ENCODE data around the gene HIF1A. TPM values are rescaled to one million over a fixed set of nuclear protein-coding genes. Genes with fewer than 3 reads are reported as not detected.

HIF1A gene
- total and polyA plus RNA-seq, 2 experiments from 2014 or later: 113 to 242 TPM

DNA sequence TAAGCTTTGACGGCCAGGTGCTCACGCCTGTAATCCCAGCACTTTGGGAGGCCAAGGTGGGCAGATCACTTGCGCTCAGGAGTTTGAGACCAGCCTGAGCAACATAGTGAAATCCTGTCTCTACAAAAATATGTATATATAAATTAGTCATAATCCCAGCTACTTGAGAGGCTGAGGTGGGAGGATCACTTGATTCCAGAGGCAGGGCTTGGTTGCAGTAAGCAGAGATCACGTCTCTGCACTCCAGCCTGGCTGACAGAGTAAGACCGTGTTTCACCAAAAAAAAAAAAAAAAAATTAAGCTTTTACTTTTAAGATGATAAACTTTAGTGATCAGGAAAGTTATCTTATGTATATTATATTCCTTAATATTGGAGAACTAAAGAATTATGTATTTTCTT, 48.9 kb downstream of the HIF1A start:
- H3K9me3 Mint-ChIP-seq: no peaks in the 10 kb centered on the region
- no peak overlapping the region for H3K27ac Mint-ChIP-seq
- Histone ChIP-seq H3K27ac (ENCODE audit: low read depth) (no peak overlapping the region), H2AFZ (no peak overlapping the region), H4K20me1 (replicated peaks; ENCODE audit: insufficient read depth) (peaks cover 3% of the 10 kb centered on the region; the same call in 1 of the 2 replicates), H3K27me3 (ENCODE audit: insufficient read depth) (no peaks in the 10 kb centered on the region), H3F3A (replicated peaks; ENCODE audit: low read depth) (peaks cover 7% of the 10 kb centered on the region; the same call in 1 of the 2 replicates), H3K4me2 (no peak overlapping the region), H3K36me3 (ENCODE audit: insufficient read depth) (peaks cover 72% of the 10 kb centered on the region), H3K79me2 (replicated peaks; ENCODE audit: insufficient read depth) (peaks cover 10% of the 10 kb centered on the region; the same call in 1 of the 2 replicates), H3K4me1 (ENCODE audit: insufficient read depth) (peaks cover 1% of the 10 kb centered on the region; the same call in 1 of the 2 replicates), H3K4me3 (no peak overlapping the region), H3K9me2 (ENCODE audit: insufficient read depth) (no peaks in the 10 kb centered on the region)
- H3K4me1 Mint-ChIP-seq: peaks cover 6% of the 10 kb centered on the region; the same call in 2 of the 3 replicates
- DNase-seq (ENCODE audit: low spot score): no peak
- no peak for ATAC-seq
- H3K36me3 Mint-ChIP-seq (ENCODE audit: low read depth): peaks cover 83% of the 10 kb centered on the region
- H3K27me3 Mint-ChIP-seq (ENCODE audit: insufficient read depth, low read depth, poor library complexity): peaks cover 5% of the 10 kb centered on the region
- TF ChIP-seq ZNF331 (CRISPR knock-in tag; IDR thresholded peaks at IDR 0.05; ENCODE audit: low read depth): no peak
- TF ChIP-seq POLR2AphosphoS5 (IDR thresholded peaks at IDR 0.05; ENCODE audit: low read depth): no peak
- TF ChIP-seq JUNB (IDR thresholded peaks at IDR 0.05; ENCODE audit: unreplicated experiment): no peak
- no peak for TF ChIP-seq NANOG (IDR thresholded peaks at IDR 0.05; ENCODE audit: borderline replicate concordance)
- TF ChIP-seq, protein P1, sequence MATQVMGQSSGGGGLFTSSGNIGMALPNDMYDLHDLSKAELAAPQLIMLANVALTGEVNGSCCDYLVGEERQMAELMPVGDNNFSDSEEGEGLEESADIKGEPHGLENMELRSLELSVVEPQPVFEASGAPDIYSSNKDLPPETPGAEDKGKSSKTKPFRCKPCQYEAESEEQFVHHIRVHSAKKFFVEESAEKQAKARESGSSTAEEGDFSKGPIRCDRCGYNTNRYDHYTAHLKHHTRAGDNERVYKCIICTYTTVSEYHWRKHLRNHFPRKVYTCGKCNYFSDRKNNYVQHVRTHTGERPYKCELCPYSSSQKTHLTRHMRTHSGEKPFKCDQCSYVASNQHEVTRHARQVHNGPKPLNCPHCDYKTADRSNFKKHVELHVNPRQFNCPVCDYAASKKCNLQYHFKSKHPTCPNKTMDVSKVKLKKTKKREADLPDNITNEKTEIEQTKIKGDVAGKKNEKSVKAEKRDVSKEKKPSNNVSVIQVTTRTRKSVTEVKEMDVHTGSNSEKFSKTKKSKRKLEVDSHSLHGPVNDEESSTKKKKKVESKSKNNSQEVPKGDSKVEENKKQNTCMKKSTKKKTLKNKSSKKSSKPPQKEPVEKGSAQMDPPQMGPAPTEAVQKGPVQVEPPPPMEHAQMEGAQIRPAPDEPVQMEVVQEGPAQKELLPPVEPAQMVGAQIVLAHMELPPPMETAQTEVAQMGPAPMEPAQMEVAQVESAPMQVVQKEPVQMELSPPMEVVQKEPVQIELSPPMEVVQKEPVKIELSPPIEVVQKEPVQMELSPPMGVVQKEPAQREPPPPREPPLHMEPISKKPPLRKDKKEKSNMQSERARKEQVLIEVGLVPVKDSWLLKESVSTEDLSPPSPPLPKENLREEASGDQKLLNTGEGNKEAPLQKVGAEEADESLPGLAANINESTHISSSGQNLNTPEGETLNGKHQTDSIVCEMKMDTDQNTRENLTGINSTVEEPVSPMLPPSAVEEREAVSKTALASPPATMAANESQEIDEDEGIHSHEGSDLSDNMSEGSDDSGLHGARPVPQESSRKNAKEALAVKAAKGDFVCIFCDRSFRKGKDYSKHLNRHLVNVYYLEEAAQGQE (IDR thresholded peaks at IDR 0.05; ENCODE audit: unreplicated experiment): no peak
- TF ChIP-seq EZH2 (IDR thresholded peaks at IDR 0.05; ENCODE audit: low read depth, unreplicated experiment): no peak
- TF ChIP-seq, protein P2, sequence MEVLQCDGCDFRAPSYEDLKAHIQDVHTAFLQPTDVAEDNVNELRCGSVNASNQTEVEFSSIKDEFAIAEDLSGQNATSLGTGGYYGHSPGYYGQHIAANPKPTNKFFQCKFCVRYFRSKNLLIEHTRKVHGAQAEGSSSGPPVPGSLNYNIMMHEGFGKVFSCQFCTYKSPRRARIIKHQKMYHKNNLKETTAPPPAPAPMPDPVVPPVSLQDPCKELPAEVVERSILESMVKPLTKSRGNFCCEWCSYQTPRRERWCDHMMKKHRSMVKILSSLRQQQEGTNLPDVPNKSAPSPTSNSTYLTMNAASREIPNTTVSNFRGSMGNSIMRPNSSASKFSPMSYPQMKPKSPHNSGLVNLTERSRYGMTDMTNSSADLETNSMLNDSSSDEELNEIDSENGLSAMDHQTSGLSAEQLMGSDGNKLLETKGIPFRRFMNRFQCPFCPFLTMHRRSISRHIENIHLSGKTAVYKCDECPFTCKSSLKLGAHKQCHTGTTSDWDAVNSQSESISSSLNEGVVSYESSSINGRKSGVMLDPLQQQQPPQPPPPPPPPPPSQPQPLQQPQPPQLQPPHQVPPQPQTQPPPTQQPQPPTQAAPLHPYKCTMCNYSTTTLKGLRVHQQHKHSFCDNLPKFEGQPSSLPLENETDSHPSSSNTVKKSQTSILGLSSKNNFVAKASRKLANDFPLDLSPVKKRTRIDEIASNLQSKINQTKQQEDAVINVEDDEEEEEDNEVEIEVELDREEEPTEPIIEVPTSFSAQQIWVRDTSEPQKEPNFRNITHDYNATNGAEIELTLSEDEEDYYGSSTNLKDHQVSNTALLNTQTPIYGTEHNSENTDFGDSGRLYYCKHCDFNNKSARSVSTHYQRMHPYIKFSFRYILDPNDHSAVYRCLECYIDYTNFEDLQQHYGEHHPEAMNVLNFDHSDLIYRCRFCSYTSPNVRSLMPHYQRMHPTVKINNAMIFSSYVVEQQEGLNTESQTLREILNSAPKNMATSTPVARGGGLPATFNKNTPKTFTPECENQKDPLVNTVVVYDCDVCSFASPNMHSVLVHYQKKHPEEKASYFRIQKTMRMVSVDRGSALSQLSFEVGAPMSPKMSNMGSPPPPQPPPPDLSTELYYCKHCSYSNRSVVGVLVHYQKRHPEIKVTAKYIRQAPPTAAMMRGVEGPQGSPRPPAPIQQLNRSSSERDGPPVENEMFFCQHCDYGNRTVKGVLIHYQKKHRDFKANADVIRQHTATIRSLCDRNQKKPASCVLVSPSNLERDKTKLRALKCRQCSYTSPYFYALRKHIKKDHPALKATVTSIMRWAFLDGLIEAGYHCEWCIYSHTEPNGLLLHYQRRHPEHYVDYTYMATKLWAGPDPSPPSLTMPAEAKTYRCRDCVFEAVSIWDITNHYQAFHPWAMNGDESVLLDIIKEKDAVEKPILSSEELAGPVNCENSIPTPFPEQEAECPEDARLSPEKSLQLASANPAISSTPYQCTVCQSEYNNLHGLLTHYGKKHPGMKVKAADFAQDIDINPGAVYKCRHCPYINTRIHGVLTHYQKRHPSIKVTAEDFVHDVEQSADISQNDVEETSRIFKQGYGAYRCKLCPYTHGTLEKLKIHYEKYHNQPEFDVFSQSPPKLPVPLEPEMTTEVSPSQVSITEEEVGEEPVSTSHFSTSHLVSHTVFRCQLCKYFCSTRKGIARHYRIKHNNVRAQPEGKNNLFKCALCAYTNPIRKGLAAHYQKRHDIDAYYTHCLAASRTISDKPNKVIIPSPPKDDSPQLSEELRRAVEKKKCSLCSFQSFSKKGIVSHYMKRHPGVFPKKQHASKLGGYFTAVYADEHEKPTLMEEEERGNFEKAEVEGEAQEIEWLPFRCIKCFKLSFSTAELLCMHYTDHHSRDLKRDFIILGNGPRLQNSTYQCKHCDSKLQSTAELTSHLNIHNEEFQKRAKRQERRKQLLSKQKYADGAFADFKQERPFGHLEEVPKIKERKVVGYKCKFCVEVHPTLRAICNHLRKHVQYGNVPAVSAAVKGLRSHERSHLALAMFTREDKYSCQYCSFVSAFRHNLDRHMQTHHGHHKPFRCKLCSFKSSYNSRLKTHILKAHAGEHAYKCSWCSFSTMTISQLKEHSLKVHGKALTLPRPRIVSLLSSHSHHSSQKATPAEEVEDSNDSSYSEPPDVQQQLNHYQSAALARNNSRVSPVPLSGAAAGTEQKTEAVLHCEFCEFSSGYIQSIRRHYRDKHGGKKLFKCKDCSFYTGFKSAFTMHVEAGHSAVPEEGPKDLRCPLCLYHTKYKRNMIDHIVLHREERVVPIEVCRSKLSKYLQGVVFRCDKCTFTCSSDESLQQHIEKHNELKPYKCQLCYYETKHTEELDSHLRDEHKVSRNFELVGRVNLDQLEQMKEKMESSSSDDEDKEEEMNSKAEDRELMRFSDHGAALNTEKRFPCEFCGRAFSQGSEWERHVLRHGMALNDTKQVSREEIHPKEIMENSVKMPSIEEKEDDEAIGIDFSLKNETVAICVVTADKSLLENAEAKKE (CRISPR knock-in tag; IDR thresholded peaks at IDR 0.05): no peak
- TF ChIP-seq, protein P3, sequence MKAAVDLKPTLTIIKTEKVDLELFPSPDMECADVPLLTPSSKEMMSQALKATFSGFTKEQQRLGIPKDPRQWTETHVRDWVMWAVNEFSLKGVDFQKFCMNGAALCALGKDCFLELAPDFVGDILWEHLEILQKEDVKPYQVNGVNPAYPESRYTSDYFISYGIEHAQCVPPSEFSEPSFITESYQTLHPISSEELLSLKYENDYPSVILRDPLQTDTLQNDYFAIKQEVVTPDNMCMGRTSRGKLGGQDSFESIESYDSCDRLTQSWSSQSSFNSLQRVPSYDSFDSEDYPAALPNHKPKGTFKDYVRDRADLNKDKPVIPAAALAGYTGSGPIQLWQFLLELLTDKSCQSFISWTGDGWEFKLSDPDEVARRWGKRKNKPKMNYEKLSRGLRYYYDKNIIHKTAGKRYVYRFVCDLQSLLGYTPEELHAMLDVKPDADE (IDR thresholded peaks at IDR 0.05): no peak
- TF ChIP-seq EZH2phosphoT487 (IDR thresholded peaks at IDR 0.05; ENCODE audit: unreplicated experiment): no peak
- no peak for TF ChIP-seq ZNF114 (CRISPR knock-in tag; IDR thresholded peaks at IDR 0.05)
- TF ChIP-seq CREB1 (CRISPR knock-in tag; IDR thresholded peaks at IDR 0.05; ENCODE audit: low read depth): no peak
- TF ChIP-seq STAT1 (IDR thresholded peaks at IDR 0.05; ENCODE audit: unreplicated experiment): no peak
- TF ChIP-seq, protein P4, sequence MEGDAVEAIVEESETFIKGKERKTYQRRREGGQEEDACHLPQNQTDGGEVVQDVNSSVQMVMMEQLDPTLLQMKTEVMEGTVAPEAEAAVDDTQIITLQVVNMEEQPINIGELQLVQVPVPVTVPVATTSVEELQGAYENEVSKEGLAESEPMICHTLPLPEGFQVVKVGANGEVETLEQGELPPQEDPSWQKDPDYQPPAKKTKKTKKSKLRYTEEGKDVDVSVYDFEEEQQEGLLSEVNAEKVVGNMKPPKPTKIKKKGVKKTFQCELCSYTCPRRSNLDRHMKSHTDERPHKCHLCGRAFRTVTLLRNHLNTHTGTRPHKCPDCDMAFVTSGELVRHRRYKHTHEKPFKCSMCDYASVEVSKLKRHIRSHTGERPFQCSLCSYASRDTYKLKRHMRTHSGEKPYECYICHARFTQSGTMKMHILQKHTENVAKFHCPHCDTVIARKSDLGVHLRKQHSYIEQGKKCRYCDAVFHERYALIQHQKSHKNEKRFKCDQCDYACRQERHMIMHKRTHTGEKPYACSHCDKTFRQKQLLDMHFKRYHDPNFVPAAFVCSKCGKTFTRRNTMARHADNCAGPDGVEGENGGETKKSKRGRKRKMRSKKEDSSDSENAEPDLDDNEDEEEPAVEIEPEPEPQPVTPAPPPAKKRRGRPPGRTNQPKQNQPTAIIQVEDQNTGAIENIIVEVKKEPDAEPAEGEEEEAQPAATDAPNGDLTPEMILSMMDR (conservative IDR thresholded peaks at IDR 0.05; ENCODE audit: low read depth in 2 of 2): no peak
- H3K4me3 Mint-ChIP-seq: no peak overlapping the region
